Lower leg skin (tissue), 4 donors: ENCODE measurements around the gene TMEM129. TPM values are rescaled to one million over a fixed set of nuclear protein-coding genes. Genes with fewer than 3 reads are reported as not detected.

Source experiments
- DNase-seq, 2 donors: peaks; one replicate each; pipeline ENCODE4 v3.0.0-alpha.2; 2019; ENCODE audit warnings: low spot score in 2 of 2
- H3K4me3 ChIP-seq: fragments of 200-600 bp; sonication (generic); 2 replicates; pipeline ENCODE4 v1.5.1; 2017; ENCODE audit warnings: mild to moderate bottlenecking, low read depth; ENCODE audit not compliant: poor library complexity, severe bottlenecking
- CTCF ChIP-seq, 3 donors: fragments of 450-650 bp; IDR thresholded peaks; one replicate each; pipeline ENCODE4 v1.5.1; 2016; ENCODE audit warnings: antibody characterized with exemption in 3 of 3, mild to moderate bottlenecking in 3 of 3, moderate library complexity in 2 of 3
- POLR2A ChIP-seq, 2 donors: fragments of 450-650 bp; IDR thresholded peaks; one replicate each; pipeline ENCODE4 v1.6.1; 2016 to 2017; ENCODE audit warnings: antibody characterized with exemption in 2 of 2, mild to moderate bottlenecking in 1 of 2, moderate library complexity in 1 of 2
- WGBS, 2 donors: methylation state at CpG; one replicate each; pipeline ENCODE4 v1.1.5; 2018; 5-methylcytosine and 5-hydroxymethylcytosine counted together
- intact Hi-C: fragments of 100-400 bp; cut with DNase I; formaldehyde crosslinking; loops from one replicate; pipeline ENCODE4 v1.15.0; 2023; ENCODE audit warnings: low total_unique reads
- total RNA-seq, 4 donors: library from RNA; depleted of rRNA; stranded (reverse); fragments of >200 nt; gene quantifications; one replicate each; pipeline ENCODE4 v1.1.0, GENCODE V29; 2016

TMEM129 gene
- total RNA-seq, 4 donors from 2014 or later: 31.0 to 62.0 (median 57.6) TPM

GRCh38 chr4:1670279-1670678, 50.8 kb downstream of the TMEM129 start:
- TF ChIP-seq POLR2A (IDR thresholded peaks at IDR 0.05) (no peak), CTCF (IDR thresholded peaks at IDR 0.05) (no peak)
- no peak for DNase-seq
- 93 to 100% methylated on average over 1 to 11 of the region's 11 CpGs for WGBS, 2 donors
- intact Hi-C loops: no loop called here
- H3K4me3 ChIP-seq: no peak overlapping the region

- WGBS, 2 donors: 92 to 96% methylated on average over 21 of the region's 21 CpGs
- no peak for TF ChIP-seq CTCF (IDR thresholded peaks at IDR 0.05)
- no peak for TF ChIP-seq POLR2A (IDR thresholded peaks at IDR 0.05)
Observed at GRCh38 chr4:1669850-1670249, 51.3 kb downstream of the TMEM129 start.

DNA sequence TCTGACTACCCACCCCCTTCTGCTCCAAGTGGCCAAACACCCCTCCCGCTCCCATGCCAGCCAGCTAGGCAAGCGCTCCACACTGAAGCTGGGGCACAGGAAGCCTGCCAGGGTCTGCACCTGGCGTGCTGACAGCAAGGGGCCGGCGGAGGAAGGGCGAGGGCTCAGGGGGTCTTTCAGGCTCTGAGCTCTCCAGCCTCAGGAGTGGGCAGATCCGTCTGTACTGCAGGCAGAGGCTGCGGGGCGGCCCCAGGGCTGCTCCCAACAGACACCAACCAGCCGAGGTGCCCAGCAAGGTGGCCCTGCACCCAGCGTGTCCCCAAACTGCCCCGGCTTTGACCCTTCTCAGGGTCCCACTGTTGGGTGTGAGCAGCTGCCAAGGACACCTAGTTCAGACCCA, 51.9 kb downstream of the TMEM129 start:
- intact Hi-C loops: no loop called here
- H3K4me3 ChIP-seq: no peak overlapping the region
- no peak for DNase-seq
- TF ChIP-seq CTCF (IDR thresholded peaks at IDR 0.05) (no peak), POLR2A (IDR thresholded peaks at IDR 0.05) (no peak)
- 95 to 98% methylated on average over 5 to 12 of the region's 12 CpGs for WGBS, 2 donors

More at GRCh38 chr4:1669850-1670249, 51.3 kb downstream of the TMEM129 start:
- intact Hi-C loops: no loop called here
- DNase-seq: no peak
- no peak overlapping the region for H3K4me3 ChIP-seq

GRCh38 chr4:1668488-1668840, 52.7 kb downstream of the TMEM129 start:
- 84 to 98% methylated on average over 8 of the region's 8 CpGs for WGBS, 2 donors
- intact Hi-C loops: no loop called here
- no peak for DNase-seq
- H3K4me3 ChIP-seq: no peak overlapping the region
- TF ChIP-seq CTCF (IDR thresholded peaks at IDR 0.05) (no peak), POLR2A (IDR thresholded peaks at IDR 0.05) (no peak)

GRCh38 chr4:1667273-1667672, 53.9 kb downstream of the TMEM129 start:
- 82 to 89% methylated on average over 15 of the region's 15 CpGs for WGBS, 2 donors
- no peak for DNase-seq
- TF ChIP-seq POLR2A (IDR thresholded peaks at IDR 0.05) (no peak), CTCF (IDR thresholded peaks at IDR 0.05) (no peak)
- intact Hi-C loops: no loop called here
- no peak overlapping the region for H3K4me3 ChIP-seq

GRCh38 chr4:1666391-1666790, 54.7 kb downstream of the TMEM129 start:
- DNase-seq: no peak
- 35 to 53% methylated on average over 12 of the region's 12 CpGs for WGBS, 2 donors
- no peak for TF ChIP-seq CTCF (IDR thresholded peaks at IDR 0.05)
- no peak for TF ChIP-seq POLR2A (IDR thresholded peaks at IDR 0.05)
- intact Hi-C loops: no loop called here
- no peak overlapping the region for H3K4me3 ChIP-seq
